NT2/D1 (cell line): ENCODE data around the gene APOBR.

Source experiments
- SUZ12 ChIP-seq: IDR thresholded peaks from 2 replicates; pipeline ENCODE4 v1.6.1; 2011; ENCODE audit not compliant: insufficient read length, insufficient read depth; ENCODE audit errors: extremely low read depth
- YY1 ChIP-seq: IDR thresholded peaks from 2 replicates; pipeline ENCODE4 v1.6.1; 2011; ENCODE audit not compliant: insufficient read length, insufficient read depth
- ZNF274 ChIP-seq: IDR thresholded peaks from 2 replicates; pipeline ENCODE4 v1.6.1; 2011; ENCODE audit warnings: mild to moderate bottlenecking, low read depth, low read length

DNA sequence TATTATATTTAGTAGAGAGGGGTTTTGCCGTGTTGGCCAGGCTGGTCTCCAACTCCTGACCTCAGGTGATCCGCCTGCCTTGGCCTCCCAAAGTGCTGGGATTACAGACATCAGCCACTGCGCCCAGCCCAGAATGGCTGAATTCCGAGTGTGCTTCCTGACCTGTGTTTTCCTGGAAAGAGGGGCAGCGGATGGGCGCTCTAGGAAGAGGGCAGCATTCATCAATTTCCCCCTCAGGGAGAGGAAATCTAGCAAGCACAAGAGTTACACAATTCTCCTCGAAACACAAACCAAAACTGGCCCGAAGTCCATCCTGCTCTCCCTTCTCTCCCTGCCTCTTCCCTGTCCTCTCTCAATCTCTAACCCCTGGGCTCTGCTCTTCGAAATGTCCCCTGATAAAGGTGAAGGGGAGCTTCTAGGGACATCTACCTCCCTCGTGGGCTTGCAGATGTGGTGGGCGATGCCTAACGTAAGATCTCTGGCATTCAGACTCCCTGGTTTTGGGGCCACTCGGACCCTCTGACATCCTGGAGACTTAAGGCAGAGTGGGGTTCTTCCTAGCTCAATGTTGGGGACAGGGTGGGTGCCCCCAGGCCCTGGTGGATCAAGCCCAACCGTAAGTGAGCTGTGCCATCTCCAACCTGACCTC lies 11.2 kb downstream of the APOBR start:
- TF ChIP-seq ZNF274 = no peak
- TF ChIP-seq YY1 = no peak
- no peak for TF ChIP-seq SUZ12
